Lung (tissue), 12 donors: Measurements from ENCODE around the gene CNTN5. TPM values are rescaled to one million over a fixed set of nuclear protein-coding genes. Genes with fewer than 3 reads are reported as not detected.

Source experiments
- ATAC-seq: fragments of 200-7000 bp; cut with Tn5 transposase; one replicate; pipeline ENCODE4 v1.9.1; 2020; ENCODE audit warnings: moderate number of reproducible peaks; ENCODE audit not compliant: insufficient read depth, low FRiP score
- DNase-seq, 3 donors: peaks; one replicate each; pipeline ENCODE4 v3.0.0-alpha.2; 2013 to 2017
- H3K27ac ChIP-seq, 2 donors: one replicate each; pipeline ENCODE4 v1.5.1; 2013; ENCODE audit warnings: mild to moderate bottlenecking in 2 of 2, moderate library complexity in 2 of 2, control low read depth in 1 of 2, inconsistent platforms in 1 of 2, low read depth in 1 of 2, low read length in 1 of 2
- H3K27me3 ChIP-seq, 3 donors: one replicate each; pipeline ENCODE4 v1.5.1; 2013; ENCODE audit warnings: low read length in 2 of 3; ENCODE audit not compliant: control insufficient read depth in 3 of 3, insufficient read depth in 3 of 3
- H3K36me3 ChIP-seq, 4 donors: one replicate each; pipeline ENCODE4 v1.5.1; 2013; ENCODE audit warnings: low read length in 4 of 4, mild to moderate bottlenecking in 1 of 4, moderate library complexity in 1 of 4; ENCODE audit not compliant: control insufficient read depth in 4 of 4, insufficient read depth in 4 of 4
- H3K4me1 ChIP-seq, 5 donors: one replicate each; pipeline ENCODE4 v1.5.1; 2013; ENCODE audit warnings: low read length in 5 of 5, mild to moderate bottlenecking in 2 of 5, moderate library complexity in 1 of 5; ENCODE audit not compliant: control insufficient read depth in 5 of 5, insufficient read depth in 5 of 5
- H3K4me3 ChIP-seq: one replicate; pipeline ENCODE4 v1.5.1; 2013; ENCODE audit warnings: mild to moderate bottlenecking, control low read depth, moderate library complexity
- H3K9ac ChIP-seq, 2 donors: one replicate each; pipeline ENCODE4 v1.5.1; 2013; ENCODE audit warnings: low read length in 2 of 2, control low read depth in 1 of 2; ENCODE audit not compliant: insufficient read depth in 1 of 2
- H3K9me3 ChIP-seq, 4 donors: one replicate each; pipeline ENCODE4 v1.5.1; 2013; ENCODE audit warnings: low read length in 3 of 4, mild to moderate bottlenecking in 1 of 4, moderate library complexity in 1 of 4; ENCODE audit not compliant: control insufficient read depth in 4 of 4, insufficient read depth in 3 of 4
- CTCF ChIP-seq: IDR thresholded peaks from 2 replicates; pipeline ENCODE4 v1.5.1; 2012; ENCODE audit warnings: mild to moderate bottlenecking; ENCODE audit errors: control extremely low read depth, extremely low read depth
- WGBS, 2 donors: extraction: QIAGEN DNeasy Blood & Tissue Kit; methylation state at CpG; one replicate each; pipeline ENCODE4 v1.1.7; 2013; 5-methylcytosine and 5-hydroxymethylcytosine counted together
- polyA plus RNA-seq, 2 donors: library from polyadenylated mRNA; stranded (reverse); fragments of 200-250 nt; gene quantifications; one replicate each; pipeline ENCODE4 v1.2.1, GENCODE V29; 2013
- total RNA-seq, 2 donors: library from RNA; depleted of rRNA in 1 of 2; stranded (reverse); fragments of >200 nt in 1 of 2; gene quantifications; one replicate each; pipeline ENCODE4 v1.2.1, GENCODE V29; 2014 to 2021
- donor health status: control.
- donor health status: control.
- donor health status: Bipolar disorder and iron deficiency.
- donor health status: healthy.
- donor health status: DM: yes; HTN: yes; CAD: no.

CNTN5 gene
- total and polyA plus RNA-seq, 4 donors, result 0.10 to 0.80 (median 0.44) TPM

GRCh38 chr11:99148352-99148751 lies 127.6 kb downstream of the CNTN5 start:
- ATAC-seq (no peak), DNase-seq (no peak)
- Histone ChIP-seq H3K36me3 (no peaks in the 10 kb centered on the region), H3K9ac (no peak overlapping the region), H3K4me1 (no peaks in the 10 kb centered on the region), H3K4me3 (no peak overlapping the region), H3K27me3 (no peaks in the 10 kb centered on the region), H3K27ac (no peak overlapping the region), H3K9me3 (no peaks in the 10 kb centered on the region)
- TF ChIP-seq CTCF, result no peak

- DNase-seq (no peak), ATAC-seq (no peak)
- 77 to 85% methylated on average over 5 of the region's 5 CpGs for WGBS, 2 donors
- H3K27ac ChIP-seq, result no peak overlapping the region
- H3K9me3 ChIP-seq, result peaks cover 0 to 5% (median 0%) of the 10 kb centered on the region in 4 donors
- no peak overlapping the region for H3K9ac ChIP-seq
- no peak for TF ChIP-seq CTCF
- H3K27me3 ChIP-seq, result no peaks in the 10 kb centered on the region
- no peaks in the 10 kb centered on the region for H3K4me1 ChIP-seq
- no peak overlapping the region for H3K4me3 ChIP-seq
- no peaks in the 10 kb centered on the region for H3K36me3 ChIP-seq
Measured at GRCh38 chr11:99154277-99154676, 133.5 kb downstream of the CNTN5 start.

- ATAC-seq (no peak), DNase-seq (no peak)
- TF ChIP-seq CTCF, result no peak
- Histone ChIP-seq H3K36me3 (no peaks in the 10 kb centered on the region), H3K27ac (no peak overlapping the region), H3K4me3 (no peak overlapping the region), H3K27me3 (no peaks in the 10 kb centered on the region), H3K4me1 (no peaks in the 10 kb centered on the region), H3K9ac (no peak overlapping the region), H3K9me3 (no peaks in the 10 kb centered on the region)
- WGBS, 2 donors, result 68 to 75% methylated on average over 2 of the region's 2 CpGs
Measured at GRCh38 chr11:99160447-99160846, 139.7 kb downstream of the CNTN5 start.

GRCh38 chr11:99162819-99163218 lies 142.1 kb downstream of the CNTN5 start:
- 85 to 86% methylated on average over 5 of the region's 5 CpGs for WGBS, 2 donors
- no peaks in the 10 kb centered on the region for H3K4me1 ChIP-seq
- no peak overlapping the region for H3K4me3 ChIP-seq
- H3K9me3 ChIP-seq, result no peaks in the 10 kb centered on the region
- TF ChIP-seq CTCF, result no peak
- no peaks in the 10 kb centered on the region for H3K36me3 ChIP-seq
- no peak overlapping the region for H3K27ac ChIP-seq
- H3K9ac ChIP-seq, result no peak overlapping the region
- ATAC-seq (no peak), DNase-seq (no peak)
- no peaks in the 10 kb centered on the region for H3K27me3 ChIP-seq
